ENCODE results near the gene RTP2. TPM values are rescaled to one million over a fixed set of nuclear protein-coding genes. Genes with fewer than 3 reads are reported as not detected.

Gene RTP2
- polyA plus RNA-seq, 3 donors = not detected

- no peak for TF ChIP-seq CTCF (IDR thresholded peaks at IDR 0.05)
- intact Hi-C loops (cut with micrococcal nuclease) = loop anchor here (5.0 to 10.0 kb wide), 9 partner anchors 105 to 957 kb away; partner anchors contain the start of gene LPP (in 1 of the 2)
- Mint-ChIP-seq H3K4me3 (no peak overlapping the region), H3K27ac (peak overlapping the region in 1 of 7 donors; percentile 25), H3K36me3 (peaks cover 2 to 18% of the 10 kb centered on the region in 2 donors), H3K9me3 (peaks cover 0 to 8% (median 0%) of the 10 kb centered on the region in 7 donors), H3K27me3 (ENCODE audit: low read depth in 3 of 3) (peaks cover 0 to 3% (median 0%) of the 10 kb centered on the region in 3 donors), H3K4me1 (peaks cover 41% of the 10 kb centered on the region)
- no peak overlapping the region for H3K4me2 ChIP-seq (replicated peaks; ENCODE audit: extremely low read depth, low read length, poor library complexity, severe bottlenecking)
- no peak overlapping the region for H2AFZ ChIP-seq (ENCODE audit: insufficient read depth, low read depth, low read length, poor library complexity, severe bottlenecking)
- peaks cover 31 to 49% of the 10 kb centered on the region in 2 donors for H3K4me1 ChIP-seq (ENCODE audit: control insufficient read depth in 1 of 2, insufficient read depth in 2 of 2, low read length in 2 of 2)
- H3K36me3 ChIP-seq (replicated peaks in 1 of 2; ENCODE audit: control insufficient read depth in 1 of 2, insufficient read depth in 2 of 2, low read length in 2 of 2) = no peaks in the 10 kb centered on the region
- H3K79me2 ChIP-seq (ENCODE audit: insufficient read depth, low read length) = peaks cover 39% of the 10 kb centered on the region
- H3K9ac ChIP-seq (ENCODE audit: insufficient read depth, low read length, poor library complexity, severe bottlenecking) = no peak overlapping the region
- H3K27ac ChIP-seq (ENCODE audit: low read depth in 1 of 2, low read length in 2 of 2) = no peak overlapping the region
- no peak overlapping the region for H3K4me3 ChIP-seq (replicated peaks in 1 of 3; ENCODE audit: low read depth in 2 of 3, low read length in 3 of 3)
- no peaks in the 10 kb centered on the region for H3K27me3 ChIP-seq (ENCODE audit: control insufficient read depth in 2 of 2, insufficient read depth in 2 of 2, low read length in 2 of 2)
- H3K9me3 ChIP-seq (replicated peaks in 1 of 2; ENCODE audit: control insufficient read depth in 1 of 2, insufficient read depth in 1 of 2, low read length in 2 of 2) = no peaks in the 10 kb centered on the region
- DNase-seq = no peak
- 100% methylated on average over 2 of the region's 5 CpGs for WGBS (ENCODE audit: insufficient coverage)
- H4K20me1 ChIP-seq (ENCODE audit: insufficient read depth, low read length) = peaks cover 27% of the 10 kb centered on the region
These were observed 45.1 kb upstream of the RTP2 start for GRCh38 chr3:187747506-187747905.

DNA sequence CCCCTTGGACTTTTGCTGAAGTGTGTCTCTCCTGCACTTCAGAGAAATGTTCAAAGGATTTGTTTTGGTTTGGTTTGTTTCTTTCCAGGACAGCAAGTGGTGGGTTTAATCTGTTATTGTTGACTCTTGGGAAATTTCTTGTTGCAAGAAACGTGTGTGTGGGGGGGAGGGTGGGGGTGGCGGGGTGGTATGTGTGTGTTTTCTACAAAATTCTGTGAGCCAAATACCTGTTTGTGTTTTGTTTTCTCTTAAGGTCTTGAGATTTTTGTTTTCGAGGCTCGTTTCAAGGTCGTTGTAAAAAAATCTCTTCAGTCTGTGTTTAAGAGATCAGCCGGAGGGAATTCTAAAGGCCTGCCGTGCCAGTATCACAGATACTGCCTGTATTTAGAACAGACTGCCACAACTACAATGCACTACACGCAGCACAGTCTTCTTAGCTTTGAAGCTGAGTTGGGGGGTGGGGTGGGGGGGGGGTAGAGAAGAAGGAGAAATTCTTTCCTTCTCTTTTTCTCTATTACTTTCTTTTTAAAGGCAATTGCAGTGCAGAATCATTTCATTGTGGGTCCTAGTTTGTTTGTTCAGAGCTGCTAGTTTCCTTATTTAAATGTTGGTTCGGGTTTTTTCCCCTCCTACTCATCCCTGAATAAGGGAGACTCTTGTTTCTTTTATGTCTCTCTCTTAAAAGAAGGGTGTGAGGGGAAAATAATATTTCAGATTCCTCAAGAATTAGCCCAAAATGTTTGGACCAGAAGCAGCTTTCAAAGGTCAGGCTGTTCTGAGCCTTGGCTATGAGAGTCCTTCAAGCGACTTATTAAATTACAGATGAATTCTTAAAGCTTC, 44.3 kb upstream of the RTP2 start:
- Mint-ChIP-seq H3K4me1 (peaks cover 41% of the 10 kb centered on the region), H3K4me3 (peak overlapping the region; percentile 95 to 100), H3K9me3 (peaks cover 0 to 8% (median under 1%) of the 10 kb centered on the region in 7 donors), H3K27ac (peak overlapping the region in 5 of 7 donors; percentile 99 to 100 (median 100)), H3K27me3 (ENCODE audit: low read depth in 3 of 3) (peaks cover 0 to 3% (median 0%) of the 10 kb centered on the region in 3 donors), H3K36me3 (peaks cover 3 to 9% of the 10 kb centered on the region in 2 donors)
- intact Hi-C loops (cut with micrococcal nuclease) = loop anchor here (5.0 to 10.0 kb wide), 9 partner anchors 106 to 958 kb away; partner anchors contain the start of gene LPP (in 1 of the 2)
- Histone ChIP-seq H3K4me1 (ENCODE audit: control insufficient read depth in 1 of 2, insufficient read depth in 2 of 2, low read length in 2 of 2) (peaks cover 36 to 56% of the 10 kb centered on the region in 2 donors), H2AFZ (ENCODE audit: insufficient read depth, low read depth, low read length, poor library complexity, severe bottlenecking) (no peak overlapping the region), H4K20me1 (ENCODE audit: insufficient read depth, low read length) (peaks cover 33% of the 10 kb centered on the region), H3K36me3 (replicated peaks in 1 of 2; ENCODE audit: control insufficient read depth in 1 of 2, insufficient read depth in 2 of 2, low read length in 2 of 2) (no peaks in the 10 kb centered on the region), H3K4me2 (replicated peaks; ENCODE audit: extremely low read depth, low read length, poor library complexity, severe bottlenecking) (peak overlapping the region; percentile 95), H3K27me3 (ENCODE audit: control insufficient read depth in 2 of 2, insufficient read depth in 2 of 2, low read length in 2 of 2) (no peaks in the 10 kb centered on the region), H3K9ac (ENCODE audit: insufficient read depth, low read length, poor library complexity, severe bottlenecking) (peak overlapping the region; percentile 89), H3K4me3 (replicated peaks in 1 of 3; ENCODE audit: low read depth in 2 of 3, low read length in 3 of 3) (peak overlapping the region in 2 of 3 experiments; percentile 80 to 96), H3K9me3 (replicated peaks in 1 of 2; ENCODE audit: control insufficient read depth in 1 of 2, insufficient read depth in 1 of 2, low read length in 2 of 2) (no peaks in the 10 kb centered on the region), H3K79me2 (ENCODE audit: insufficient read depth, low read length) (peaks cover 47% of the 10 kb centered on the region), H3K27ac (ENCODE audit: low read depth in 1 of 2, low read length in 2 of 2) (peak overlapping the region in 1 of 2 donors; percentile 99)
- WGBS (ENCODE audit: insufficient coverage) = 85% methylated on average over 2 of the region's 10 CpGs
- TF ChIP-seq CTCF (IDR thresholded peaks at IDR 0.05) = no peak
- DNase-seq = no peak

Measured in CD14-positive monocyte (primary cell).